ENCODE results near the gene EML2. TPM values are rescaled to one million over a fixed set of nuclear protein-coding genes. Genes with fewer than 3 reads are reported as not detected.

The EML2 gene
- total RNA-seq, 1 donor from 2014 or later = 33.4 TPM

- intact Hi-C loops (cut with micrococcal nuclease) = no loop called here
- no peak for DNase-seq
Measured at GRCh38 chr19:45597425-45598111, 41.6 kb downstream of the EML2 start.

GRCh38 chr19:45595814-45596213 lies 43.4 kb downstream of the EML2 start:
- DNase-seq = peak; percentile 48
- intact Hi-C loops (cut with micrococcal nuclease) = no loop called here
- ATAC-seq = peak; percentile 50

More at GRCh38 chr19:45597425-45598111, 41.6 kb downstream of the EML2 start:
- peak; percentile 38 for ATAC-seq

- intact Hi-C loops (cut with micrococcal nuclease) = no loop called here
- DNase-seq (no peak), ATAC-seq (no peak)
Measured at GRCh38 chr19:45593520-45593919, 45.7 kb downstream of the EML2 start.

- ATAC-seq = no peak
- DNase-seq = no peak
- intact Hi-C loops (cut with micrococcal nuclease) = no loop called here
Measured at GRCh38 chr19:45592366-45592765, 46.8 kb downstream of the EML2 start.

- DNase-seq (no peak), ATAC-seq (no peak)
- intact Hi-C loops (cut with micrococcal nuclease) = no loop called here
Measured at GRCh38 chr19:45591638-45592005, 47.6 kb downstream of the EML2 start.

- ATAC-seq (peak; percentile 38), DNase-seq (peak; percentile 63)
- intact Hi-C loops (cut with micrococcal nuclease) = no loop called here
Measured at GRCh38 chr19:45591004-45591637, 48.1 kb downstream of the EML2 start.

- no peak for ATAC-seq
- DNase-seq = no peak
- intact Hi-C loops (cut with micrococcal nuclease) = no loop called here
Measured at GRCh38 chr19:45590300-45591003, 48.7 kb downstream of the EML2 start.

GRCh38 chr19:45589768-45590167 lies 49.4 kb downstream of the EML2 start:
- DNase-seq = no peak
- no peak for ATAC-seq
- intact Hi-C loops (cut with micrococcal nuclease) = no loop called here

- DNase-seq (no peak), ATAC-seq (no peak)
- intact Hi-C loops (cut with micrococcal nuclease) = no loop called here
Measured at GRCh38 chr19:45587873-45588272, 51.3 kb downstream of the EML2 start.

- DNase-seq (no peak), ATAC-seq (no peak)
- intact Hi-C loops (cut with micrococcal nuclease) = no loop called here
Measured at GRCh38 chr19:45585158-45585577, 54.0 kb downstream of the EML2 start.

GRCh38 chr19:45584332-45585157 lies 54.7 kb downstream of the EML2 start, which contains the start of gene OPA3:
TSS of gene OPA3 (minus strand) at chr19:45584802. CDS start at chr19:45584764, 38 bp downstream.
- DNase-seq (peak; percentile 100), ATAC-seq (peak; percentile 95)
- intact Hi-C loops (cut with micrococcal nuclease) = no loop called here

GRCh38 chr19:45581576-45581975 lies 57.6 kb downstream of the EML2 start:
- intact Hi-C loops (cut with micrococcal nuclease) = no loop called here
- no peak for DNase-seq
- ATAC-seq = no peak

GRCh38 chr19:45578861-45579260 lies 60.3 kb downstream of the EML2 start:
- intact Hi-C loops (cut with micrococcal nuclease) = no loop called here
- ATAC-seq (peak; percentile 38), DNase-seq (no peak)

- intact Hi-C loops (cut with micrococcal nuclease) = no loop called here
- DNase-seq (peak; percentile 65), ATAC-seq (peak; percentile 81)
Measured at GRCh38 chr19:45577111-45577905, 61.9 kb downstream of the EML2 start.

- intact Hi-C loops (cut with micrococcal nuclease) = no loop called here
- ATAC-seq = no peak
Measured at GRCh38 chr19:45576682-45577081, 62.5 kb downstream of the EML2 start.

GRCh38 chr19:45575216-45575615 lies 64.0 kb downstream of the EML2 start:
- ATAC-seq = no peak
- DNase-seq = no peak
- intact Hi-C loops (cut with micrococcal nuclease) = no loop called here

More at GRCh38 chr19:45576682-45577081, 62.5 kb downstream of the EML2 start:
- no peak for DNase-seq

GRCh38 chr19:45574526-45574925 lies 64.7 kb downstream of the EML2 start:
- ATAC-seq (peak; percentile 35), DNase-seq (no peak)
- intact Hi-C loops (cut with micrococcal nuclease) = no loop called here

GRCh38 chr19:45571457-45572220 lies 67.6 kb downstream of the EML2 start:
- ATAC-seq = peak; percentile 49
- intact Hi-C loops (cut with micrococcal nuclease) = no loop called here
- no peak for DNase-seq

Measured in left ventricle myocardium superior (tissue), 1 donor.